Prostate gland (tissue), 2 donors: Measurements from ENCODE around the gene TIAM2. TPM values are rescaled to one million over a fixed set of nuclear protein-coding genes. Genes with fewer than 3 reads are reported as not detected.

Experiments used
- DNase-seq: peaks from one replicate; pipeline ENCODE4 v3.0.0-alpha.2; 2019; ENCODE audit warnings: low spot score
- H3K27ac ChIP-seq, 2 donors: fragments of 200-600 bp; sonication (generic); 2 replicates each; pipeline ENCODE4 v1.5.1; 2017 to 2019
- H3K27me3 ChIP-seq: fragments of 200-600 bp; sonication (generic); replicated peaks from 2 replicates; pipeline ENCODE4 v1.5.1; 2019; ENCODE audit not compliant: insufficient read depth
- H3K36me3 ChIP-seq, 2 donors: fragments of 200-600 bp; sonication (generic); 1 replicate in 1 of 2; 2 replicates in 1 of 2; pipeline versions ENCODE4 v1.5.1 to v1.8.1; 2017 to 2019
- H3K4me1 ChIP-seq: fragments of 200-600 bp; sonication (generic); replicated peaks from 2 replicates; pipeline ENCODE4 v1.5.1; 2019
- H3K4me3 ChIP-seq, 2 donors: fragments of 200-600 bp; sonication (generic); 2 replicates each; pipeline ENCODE4 v1.5.1; 2017 to 2019
- H3K9me3 ChIP-seq: fragments of 200-600 bp; sonication (generic); 2 replicates; pipeline ENCODE4 v1.5.1; 2017
- POLR2A ChIP-seq: fragments of 450-650 bp; IDR thresholded peaks from one replicate; pipeline ENCODE4 v1.6.1; 2016; ENCODE audit warnings: antibody characterized with exemption, mild to moderate bottlenecking
- POLR2AphosphoS5 ChIP-seq: sonication (generic); formaldehyde crosslinking; IDR thresholded peaks from one replicate; pipeline ENCODE4 v1.6.1; 2017; ENCODE audit warnings: antibody characterized with exemption
- WGBS: methylation state at CpG from one replicate; pipeline ENCODE4 v1.1.5; 2018; 5-methylcytosine and 5-hydroxymethylcytosine counted together
- intact Hi-C: fragments of 100-400 bp; cut with DNase I; formaldehyde crosslinking; loops from one replicate; pipeline ENCODE4 v1.14.2; 2022
- total RNA-seq, 2 donors: library from RNA; depleted of rRNA; stranded (reverse); fragments of >200 nt; gene quantifications; one replicate each; pipeline ENCODE4 v1.1.0, GENCODE V29; 2016
- TF ChIP-seq, protein P1 (sequence below), 4 experiments: fragments of 200-600 bp in 2 of 4; fragments of 450-650 bp in 2 of 4; sonication (generic) in 2 of 4; IDR thresholded peaks; 1 replicate in 3 of 4; 2 replicates in 1 of 4; pipeline ENCODE4 v1.5.1; 2016 to 2019; ENCODE audit warnings: antibody characterized with exemption in 4 of 4, mild to moderate bottlenecking in 2 of 4, moderate library complexity in 2 of 4

The TIAM2 gene
- total RNA-seq, 2 donors from 2014 or later: 13.1 to 21.6 TPM

GRCh38 chr6:155162682-155163081, 167.6 kb downstream of the TIAM2 start:
- Histone ChIP-seq H3K9me3 (no peaks in the 10 kb centered on the region), H3K4me3 (no peak overlapping the region), H3K36me3 (no peaks in the 10 kb centered on the region), H3K4me1 (no peaks in the 10 kb centered on the region), H3K27me3 (no peaks in the 10 kb centered on the region), H3K27ac (no peak overlapping the region)
- intact Hi-C loops: no loop called here
- TF ChIP-seq POLR2A: no peak
- no peak for TF ChIP-seq POLR2AphosphoS5
- TF ChIP-seq, protein P1, sequence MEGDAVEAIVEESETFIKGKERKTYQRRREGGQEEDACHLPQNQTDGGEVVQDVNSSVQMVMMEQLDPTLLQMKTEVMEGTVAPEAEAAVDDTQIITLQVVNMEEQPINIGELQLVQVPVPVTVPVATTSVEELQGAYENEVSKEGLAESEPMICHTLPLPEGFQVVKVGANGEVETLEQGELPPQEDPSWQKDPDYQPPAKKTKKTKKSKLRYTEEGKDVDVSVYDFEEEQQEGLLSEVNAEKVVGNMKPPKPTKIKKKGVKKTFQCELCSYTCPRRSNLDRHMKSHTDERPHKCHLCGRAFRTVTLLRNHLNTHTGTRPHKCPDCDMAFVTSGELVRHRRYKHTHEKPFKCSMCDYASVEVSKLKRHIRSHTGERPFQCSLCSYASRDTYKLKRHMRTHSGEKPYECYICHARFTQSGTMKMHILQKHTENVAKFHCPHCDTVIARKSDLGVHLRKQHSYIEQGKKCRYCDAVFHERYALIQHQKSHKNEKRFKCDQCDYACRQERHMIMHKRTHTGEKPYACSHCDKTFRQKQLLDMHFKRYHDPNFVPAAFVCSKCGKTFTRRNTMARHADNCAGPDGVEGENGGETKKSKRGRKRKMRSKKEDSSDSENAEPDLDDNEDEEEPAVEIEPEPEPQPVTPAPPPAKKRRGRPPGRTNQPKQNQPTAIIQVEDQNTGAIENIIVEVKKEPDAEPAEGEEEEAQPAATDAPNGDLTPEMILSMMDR (IDR thresholded peaks at IDR 0.05): no peak
- WGBS: 71% methylated on average over 3 of the region's 3 CpGs
- DNase-seq: no peak

DNA sequence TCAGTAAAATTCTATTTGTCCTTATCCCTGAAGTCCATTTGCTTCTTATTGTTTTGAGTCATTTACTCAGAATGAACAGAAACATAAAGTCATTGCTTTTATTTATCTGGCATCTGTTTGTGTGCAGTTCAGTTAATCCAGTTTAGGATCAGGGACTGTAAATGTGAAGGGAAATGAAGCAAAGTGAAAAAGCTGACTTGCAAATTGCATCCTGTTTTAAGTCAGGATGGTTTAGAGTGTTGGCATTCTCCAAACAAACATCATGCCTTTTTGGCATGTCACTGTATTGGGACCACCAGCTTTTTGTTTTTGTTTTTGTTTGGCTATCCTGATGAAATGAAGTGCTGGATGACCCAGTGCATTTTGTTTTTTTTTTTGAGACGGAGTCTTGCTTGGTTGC, 168.5 kb downstream of the TIAM2 start:
- Histone ChIP-seq H3K27me3 (no peaks in the 10 kb centered on the region), H3K4me3 (no peak overlapping the region), H3K36me3 (no peaks in the 10 kb centered on the region), H3K4me1 (no peaks in the 10 kb centered on the region), H3K27ac (no peak overlapping the region), H3K9me3 (no peaks in the 10 kb centered on the region)
- no peak for DNase-seq
- intact Hi-C loops: no loop called here
- WGBS: 96% methylated on average over 1 of the region's 1 CpG
- TF ChIP-seq POLR2A (no peak), POLR2AphosphoS5 (no peak)
- TF ChIP-seq, protein P1 (IDR thresholded peaks at IDR 0.05): no peak

- no peak for DNase-seq
- H3K27ac ChIP-seq: no peak overlapping the region
- no peaks in the 10 kb centered on the region for H3K4me1 ChIP-seq
- H3K36me3 ChIP-seq: no peaks in the 10 kb centered on the region
- H3K9me3 ChIP-seq: no peaks in the 10 kb centered on the region
- TF ChIP-seq, protein P1 (IDR thresholded peaks at IDR 0.05): no peak
- TF ChIP-seq POLR2AphosphoS5 (no peak), POLR2A (no peak)
- no peak overlapping the region for H3K4me3 ChIP-seq
- intact Hi-C loops: no loop called here
- WGBS: 91% methylated on average over 12 of the region's 12 CpGs
- no peaks in the 10 kb centered on the region for H3K27me3 ChIP-seq
Measured at GRCh38 chr6:155165029-155165710, 170.1 kb downstream of the TIAM2 start.

DNA sequence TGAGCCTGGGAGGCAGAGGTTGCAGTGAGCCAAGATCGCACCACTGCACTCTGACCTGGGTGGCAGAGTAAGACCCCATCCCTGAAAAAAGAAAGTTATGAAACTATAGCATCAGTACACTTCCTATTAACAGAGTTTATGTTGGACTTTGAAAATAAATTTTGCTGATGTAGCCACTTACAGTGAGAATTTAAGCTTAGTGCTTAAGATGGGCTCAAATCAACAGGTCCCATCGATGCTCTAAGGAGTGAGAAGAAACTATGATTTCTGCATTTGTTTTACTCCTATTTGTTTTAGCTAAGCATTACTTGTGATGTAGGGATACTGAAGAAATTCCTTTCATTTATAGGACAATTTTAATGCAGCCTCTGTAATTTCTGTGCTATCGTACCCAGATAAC, 175.4 kb downstream of the TIAM2 start:
- WGBS: 78% methylated on average over 3 of the region's 3 CpGs
- intact Hi-C loops: loop anchor here (10.0 kb wide), 1 partner anchor 436 kb away; the partner anchor contains the start of gene SCAF8

More for the DNA sequence above, 175.4 kb downstream of the TIAM2 start:
- Histone ChIP-seq H3K27ac (no peak overlapping the region), H3K9me3 (no peaks in the 10 kb centered on the region), H3K4me3 (no peak overlapping the region), H3K4me1 (no peaks in the 10 kb centered on the region), H3K27me3 (no peaks in the 10 kb centered on the region), H3K36me3 (no peaks in the 10 kb centered on the region)
- DNase-seq: no peak
- TF ChIP-seq, protein P1 (IDR thresholded peaks at IDR 0.05): no peak
- TF ChIP-seq POLR2AphosphoS5 (no peak), POLR2A (no peak)
